H9 (cell line): ENCODE results near the gene POU3F3. TPM values are rescaled to one million over a fixed set of nuclear protein-coding genes. Genes with fewer than 3 reads are reported as not detected.

Source experiments
- DNase-seq: peaks from one replicate; pipeline ENCODE4 v3.0.0-alpha.2; 2017
- H2AFZ ChIP-seq: one replicate; pipeline ENCODE4 v1.6.1; 2013; ENCODE audit warnings: mild to moderate bottlenecking, low read length, control low read depth, moderate library complexity
- H2AK5ac ChIP-seq: 2 replicates; pipeline ENCODE4 v1.6.1; 2013; ENCODE audit warnings: low read length, control low read depth, mixed read lengths; ENCODE audit not compliant: insufficient read length
- H2BK120ac ChIP-seq: one replicate; pipeline ENCODE4 v1.6.1; 2013; ENCODE audit warnings: low read depth, mild to moderate bottlenecking, low read length, control low read depth, inconsistent platforms; ENCODE audit not compliant: poor library complexity, severe bottlenecking
- H2BK12ac ChIP-seq: 2 replicates; pipeline ENCODE4 v1.6.1; 2013; ENCODE audit warnings: low read length, control low read depth, mixed read lengths, low read depth; ENCODE audit not compliant: insufficient read length
- H2BK15ac ChIP-seq: 2 replicates; pipeline ENCODE4 v1.6.1; 2013; ENCODE audit warnings: low read depth, low read length, control low read depth
- H2BK20ac ChIP-seq: one replicate; pipeline ENCODE4 v1.6.1; 2013; ENCODE audit warnings: low read depth, mild to moderate bottlenecking, low read length, control low read depth, inconsistent platforms; ENCODE audit not compliant: poor library complexity, severe bottlenecking
- H2BK5ac ChIP-seq: 2 replicates; pipeline ENCODE4 v1.6.1; 2013; ENCODE audit warnings: low read length, control low read depth, mixed read lengths; ENCODE audit not compliant: insufficient read length
- H3K14ac ChIP-seq: 2 replicates; pipeline ENCODE4 v1.6.1; 2013; ENCODE audit warnings: low read length, control low read depth; ENCODE audit not compliant: insufficient read depth
- H3K18ac ChIP-seq: 2 replicates; pipeline ENCODE4 v1.6.1; 2013; ENCODE audit warnings: low read depth, mild to moderate bottlenecking, mixed read lengths, low read length, control low read depth; ENCODE audit not compliant: insufficient read length
- H3K23ac ChIP-seq: 2 replicates; pipeline ENCODE4 v1.6.1; 2013; ENCODE audit warnings: low read length, control low read depth, mixed read lengths, low read depth; ENCODE audit not compliant: insufficient read length
- H3K23me2 ChIP-seq: 2 replicates; pipeline ENCODE4 v1.6.1; 2013; ENCODE audit warnings: low read depth, mild to moderate bottlenecking, mixed read lengths, low read length, control low read depth; ENCODE audit not compliant: insufficient read length, poor library complexity, severe bottlenecking
- H3K27ac ChIP-seq: 2 replicates; pipeline ENCODE4 v1.5.1; 2013; ENCODE audit warnings: low read length, control low read depth, mixed read lengths, low read depth; ENCODE audit not compliant: insufficient read length
- H3K27me3 ChIP-seq: 2 replicates; pipeline ENCODE4 v1.6.1; 2013; ENCODE audit warnings: low read length, control low read depth, inconsistent platforms; ENCODE audit not compliant: insufficient read depth
- H3K4ac ChIP-seq: 2 replicates; pipeline ENCODE4 v1.6.1; 2013; ENCODE audit warnings: low read depth, mild to moderate bottlenecking, control low read depth, inconsistent platforms, low read length, moderate library complexity
- H3K4me1 ChIP-seq: 2 replicates; pipeline ENCODE4 v1.6.1; 2013; ENCODE audit warnings: low read length, control low read depth, inconsistent platforms; ENCODE audit not compliant: insufficient read depth
- H3K4me2 ChIP-seq: 2 replicates; pipeline ENCODE4 v1.6.1; 2013; ENCODE audit warnings: low read length, control low read depth, mixed read lengths; ENCODE audit not compliant: insufficient read length, insufficient read depth
- H3K56ac ChIP-seq: 2 replicates; pipeline ENCODE4 v1.6.1; 2013; ENCODE audit warnings: low read depth, mild to moderate bottlenecking, mixed read lengths, low read length, control low read depth; ENCODE audit not compliant: insufficient read length
- H3K79me1 ChIP-seq: 2 replicates; pipeline ENCODE4 v1.6.1; 2013; ENCODE audit warnings: low read depth, mild to moderate bottlenecking, moderate library complexity, low read length, control low read depth, inconsistent platforms; ENCODE audit not compliant: insufficient read depth, poor library complexity, severe bottlenecking
- H3K79me2 ChIP-seq: 2 replicates; pipeline ENCODE4 v1.6.1; 2013; ENCODE audit warnings: low read length, control low read depth, inconsistent platforms; ENCODE audit not compliant: insufficient read depth
- H3K9ac ChIP-seq: 2 replicates; pipeline ENCODE4 v1.6.1; 2013; ENCODE audit warnings: low read length, control low read depth, mixed read lengths; ENCODE audit not compliant: insufficient read length; ENCODE audit errors: extremely low read depth
- H3K9me3 ChIP-seq: one replicate; pipeline ENCODE4 v1.6.1; 2013; ENCODE audit warnings: low read depth, low read length, inconsistent platforms; ENCODE audit not compliant: control insufficient read depth
- H3T11ph ChIP-seq: one replicate; pipeline ENCODE4 v1.6.1; 2013; ENCODE audit warnings: mild to moderate bottlenecking, low read length, control low read depth, inconsistent platforms
- H4K20me1 ChIP-seq: one replicate; pipeline ENCODE4 v1.6.1; 2013; ENCODE audit not compliant: control insufficient read depth, insufficient read length, insufficient read depth
- H4K5ac ChIP-seq: 2 replicates; pipeline ENCODE4 v1.6.1; 2013; ENCODE audit warnings: low read depth, mild to moderate bottlenecking, mixed read lengths, low read length, control low read depth; ENCODE audit not compliant: insufficient read length
- H4K8ac ChIP-seq: replicated peaks from 2 replicates; pipeline ENCODE4 v1.6.1; 2013; ENCODE audit warnings: low read length, control low read depth, mixed read lengths, low read depth; ENCODE audit not compliant: insufficient read length
- H4K91ac ChIP-seq: 2 replicates; pipeline ENCODE4 v1.6.1; 2013; ENCODE audit warnings: low read depth, mild to moderate bottlenecking, moderate library complexity, mixed read lengths, low read length, control low read depth; ENCODE audit not compliant: insufficient read length
- H3K27ac Mint-ChIP-seq, 3 experiments: 2 replicates in 2 of 3; 3 replicates in 1 of 3; pipeline ENCODE4 v1.8.0; 2020 to 2021; ENCODE audit warnings: mixed read lengths in 3 of 3, mild to moderate bottlenecking in 1 of 3, moderate library complexity in 1 of 3
- H3K27me3 Mint-ChIP-seq: 2 replicates; pipeline ENCODE4 v1.8.0; 2021; ENCODE audit warnings: low read depth, mild to moderate bottlenecking, moderate library complexity, mixed read lengths
- H3K36me3 Mint-ChIP-seq, 3 experiments: 2 replicates in 2 of 3; 3 replicates in 1 of 3; pipeline ENCODE4 v1.8.0; 2020 to 2021; ENCODE audit warnings: low read depth in 3 of 3, mixed read lengths in 3 of 3; ENCODE audit not compliant: insufficient read depth in 1 of 3
- H3K4me1 Mint-ChIP-seq, 2 experiments: 2 replicates each; pipeline ENCODE4 v1.8.0; 2020; ENCODE audit warnings: mixed read lengths in 2 of 2
- H3K4me3 Mint-ChIP-seq, 2 experiments: 2 replicates in 1 of 2; 3 replicates in 1 of 2; pipeline ENCODE4 v1.8.0; 2020 to 2021; ENCODE audit warnings: mild to moderate bottlenecking in 2 of 2, mixed read lengths in 2 of 2, moderate library complexity in 1 of 2
- H3K9me3 Mint-ChIP-seq, 2 experiments: 2 replicates in 1 of 2; 3 replicates in 1 of 2; pipeline ENCODE4 v1.8.0; 2020; ENCODE audit warnings: mild to moderate bottlenecking in 2 of 2, mixed read lengths in 2 of 2, moderate library complexity in 1 of 2
- CTCF ChIP-seq: fragments of 200-600 bp; sonication (generic); conservative IDR thresholded peaks from 3 replicates; pipeline ENCODE4 v1.8.0; 2021; ENCODE audit warnings: antibody characterized with exemption, mild to moderate bottlenecking
- WGBS: extraction: QIAGEN DNeasy Blood & Tissue Kit; methylation state at CpG from one replicate; pipeline ENCODE4 v1.1.7; 2013; ENCODE audit warnings: missing lambda C conversion rate, low lambda C conversion rate, mixed read lengths; ENCODE audit not compliant: insufficient read length; ENCODE audit errors: extremely low coverage; 5-methylcytosine and 5-hydroxymethylcytosine counted together
- total RNA-seq: library from RNA; stranded (reverse); gene quantifications from 2 replicates; pipeline ENCODE4 v1.2.1, GENCODE V29; 2021

POU3F3 gene
- total RNA-seq, 1 experiment from 2014 or later: not detected

GRCh38 chr2:104871649-104871971 lies 17.7 kb downstream of the POU3F3 start:
- Histone ChIP-seq H3K4me2 (peak overlapping the region; percentile 91), H3K27me3 (peaks cover 67% of the 10 kb centered on the region), H3K9me3 (no peaks in the 10 kb centered on the region), H2BK20ac (no peak overlapping the region), H2BK15ac (no peak overlapping the region), H3K9ac (no peak overlapping the region), H4K8ac (no peak overlapping the region), H2AFZ (no peak overlapping the region), H2BK5ac (no peak overlapping the region), H3K56ac (no peak overlapping the region), H3K79me1 (no peaks in the 10 kb centered on the region), H3K4me1 (no peaks in the 10 kb centered on the region), H3K23me2 (peaks cover 14% of the 10 kb centered on the region), H2BK12ac (no peak overlapping the region), H3T11ph (no peak overlapping the region), H3K79me2 (no peaks in the 10 kb centered on the region), H3K14ac (no peak overlapping the region), H3K4ac (no peak overlapping the region), H2AK5ac (no peak overlapping the region), H3K27ac (no peak overlapping the region), H4K5ac (no peak overlapping the region), H4K20me1 (no peaks in the 10 kb centered on the region), H2BK120ac (no peak overlapping the region), H3K18ac (no peak overlapping the region), H4K91ac (no peak overlapping the region), H3K23ac (no peak overlapping the region)
- Mint-ChIP-seq H3K36me3 (no peaks in the 10 kb centered on the region), H3K4me1 (peaks cover 30 to 37% of the 10 kb centered on the region in 2 experiments), H3K9me3 (peaks cover 0 to 5% of the 10 kb centered on the region in 2 experiments; a peak in 2 of 5 replicates), H3K27me3 (peaks cover 97% of the 10 kb centered on the region), H3K27ac (no peak overlapping the region), H3K4me3 (peak overlapping the region; percentile 67 to 83)
- no peak for TF ChIP-seq CTCF
- no CpG with 5 or more reads among the region's 8 CpGs for WGBS
- no peak for DNase-seq
